Measurements from ENCODE around the gene GHRL.
"Not testable (repeated sequence)": the region's sequence is repeated elsewhere in the genome, so short reads cannot be mapped to it uniquely, and the experiment has no call there.

The GHRL gene

GRCh38 chr3:10304905-10305304 lies 12.2 kb upstream of the GHRL start:
- no peak for DNase-seq (ENCODE audit: low read depth)
- no peak overlapping the region for H3K4me3 ChIP-seq (ENCODE audit: low read depth, low read length)
- no peak for TF ChIP-seq POLR2A (IDR thresholded peaks at IDR 0.05; ENCODE audit: extremely low read depth, insufficient read length)
- no peak for TF ChIP-seq MYC (IDR thresholded peaks at IDR 0.05; ENCODE audit: low read depth, low read length)
- no peak for TF ChIP-seq CTCF (IDR thresholded peaks at IDR 0.05; ENCODE audit: low read depth, low read length)
- TF ChIP-seq MAX (IDR thresholded peaks at IDR 0.05; ENCODE audit: low read depth, low read length) = no peak

GRCh38 chr3:10303785-10304184 lies 11.0 kb upstream of the GHRL start:
- no peak for TF ChIP-seq CTCF (IDR thresholded peaks at IDR 0.05; ENCODE audit: low read depth, low read length)
- TF ChIP-seq POLR2A (IDR thresholded peaks at IDR 0.05; ENCODE audit: extremely low read depth, insufficient read length) = no peak
- no peak for TF ChIP-seq MAX (IDR thresholded peaks at IDR 0.05; ENCODE audit: low read depth, low read length)
- TF ChIP-seq MYC (IDR thresholded peaks at IDR 0.05; ENCODE audit: low read depth, low read length) = no peak
- no peak for DNase-seq (ENCODE audit: low read depth)
- no peak overlapping the region for H3K4me3 ChIP-seq (ENCODE audit: low read depth, low read length)

GRCh38 chr3:10303105-10303504 lies 10.4 kb upstream of the GHRL start:
- TF ChIP-seq CTCF (IDR thresholded peaks at IDR 0.05; ENCODE audit: low read depth, low read length) (no peak), MAX (IDR thresholded peaks at IDR 0.05; ENCODE audit: low read depth, low read length) (no peak)
- H3K4me3 ChIP-seq (ENCODE audit: low read depth, low read length) = no peak overlapping the region
- DNase-seq (ENCODE audit: low read depth) = no peak

GRCh38 chr3:10300087-10300486 lies 7.3 kb upstream of the GHRL start:
- TF ChIP-seq MAX (IDR thresholded peaks at IDR 0.05; ENCODE audit: low read depth, low read length) (no peak), MYC (IDR thresholded peaks at IDR 0.05; ENCODE audit: low read depth, low read length) (no peak), CTCF (IDR thresholded peaks at IDR 0.05; ENCODE audit: low read depth, low read length) (no peak), POLR2A (IDR thresholded peaks at IDR 0.05; ENCODE audit: extremely low read depth, insufficient read length) (no peak)
- no peak overlapping the region for H3K4me3 ChIP-seq (ENCODE audit: low read depth, low read length)
- no peak for DNase-seq (ENCODE audit: low read depth)

- TF ChIP-seq CTCF (IDR thresholded peaks at IDR 0.05; ENCODE audit: low read depth, low read length) (no peak), MAX (IDR thresholded peaks at IDR 0.05; ENCODE audit: low read depth, low read length) (no peak), MYC (IDR thresholded peaks at IDR 0.05; ENCODE audit: low read depth, low read length) (no peak), POLR2A (IDR thresholded peaks at IDR 0.05; ENCODE audit: extremely low read depth, insufficient read length) (no peak)
- DNase-seq (ENCODE audit: low read depth) = no peak
These were observed 6.9 kb upstream of the GHRL start for GRCh38 chr3:10299679-10300078.

GRCh38 chr3:10299175-10299574 lies 6.4 kb upstream of the GHRL start:
- H3K4me3 ChIP-seq (ENCODE audit: low read depth, low read length) = no peak overlapping the region
- no peak for TF ChIP-seq MAX (IDR thresholded peaks at IDR 0.05; ENCODE audit: low read depth, low read length)
- TF ChIP-seq POLR2A (IDR thresholded peaks at IDR 0.05; ENCODE audit: extremely low read depth, insufficient read length) = no peak
- no peak for TF ChIP-seq MYC (IDR thresholded peaks at IDR 0.05; ENCODE audit: low read depth, low read length)
- TF ChIP-seq CTCF (IDR thresholded peaks at IDR 0.05; ENCODE audit: low read depth, low read length) = no peak
- DNase-seq (ENCODE audit: low read depth) = peak; percentile 35

More at GRCh38 chr3:10299679-10300078, 6.9 kb upstream of the GHRL start:
- no peak overlapping the region for H3K4me3 ChIP-seq (ENCODE audit: low read depth, low read length)

- not testable (repeated sequence) for DNase-seq (ENCODE audit: low read depth); H3K4me3 ChIP-seq (ENCODE audit: low read depth, low read length)
These were observed 5.3 kb upstream of the GHRL start for GRCh38 chr3:10298064-10298463.

Measured in NB4 (cell line).